ENCODE data around the gene RUVBL1.
A peak's percentile ranks its signal among the peaks of the same experiment; 100 is the strongest.

RUVBL1 gene

DNA sequence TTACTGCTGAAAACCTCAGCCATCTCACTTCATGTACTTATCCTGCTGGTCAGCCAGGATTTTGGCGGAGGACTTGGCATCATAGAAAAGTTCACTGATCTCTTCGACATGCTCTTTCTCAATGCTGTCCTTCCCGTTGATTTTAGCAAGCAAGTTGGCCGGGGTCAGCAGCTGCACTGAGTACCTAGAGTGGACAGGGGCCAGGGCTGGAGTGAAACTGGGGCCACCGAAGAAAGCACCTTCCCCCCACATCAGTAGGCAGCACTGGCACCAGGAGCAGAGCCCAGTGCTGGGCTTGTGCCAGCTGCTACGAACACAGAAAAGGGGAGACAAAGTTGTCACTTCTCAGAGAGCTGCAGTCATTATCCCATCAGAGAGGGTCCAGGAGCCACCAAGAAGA is 42.4 kb downstream of the RUVBL1 start:
- no peak for DNase-seq

DNA sequence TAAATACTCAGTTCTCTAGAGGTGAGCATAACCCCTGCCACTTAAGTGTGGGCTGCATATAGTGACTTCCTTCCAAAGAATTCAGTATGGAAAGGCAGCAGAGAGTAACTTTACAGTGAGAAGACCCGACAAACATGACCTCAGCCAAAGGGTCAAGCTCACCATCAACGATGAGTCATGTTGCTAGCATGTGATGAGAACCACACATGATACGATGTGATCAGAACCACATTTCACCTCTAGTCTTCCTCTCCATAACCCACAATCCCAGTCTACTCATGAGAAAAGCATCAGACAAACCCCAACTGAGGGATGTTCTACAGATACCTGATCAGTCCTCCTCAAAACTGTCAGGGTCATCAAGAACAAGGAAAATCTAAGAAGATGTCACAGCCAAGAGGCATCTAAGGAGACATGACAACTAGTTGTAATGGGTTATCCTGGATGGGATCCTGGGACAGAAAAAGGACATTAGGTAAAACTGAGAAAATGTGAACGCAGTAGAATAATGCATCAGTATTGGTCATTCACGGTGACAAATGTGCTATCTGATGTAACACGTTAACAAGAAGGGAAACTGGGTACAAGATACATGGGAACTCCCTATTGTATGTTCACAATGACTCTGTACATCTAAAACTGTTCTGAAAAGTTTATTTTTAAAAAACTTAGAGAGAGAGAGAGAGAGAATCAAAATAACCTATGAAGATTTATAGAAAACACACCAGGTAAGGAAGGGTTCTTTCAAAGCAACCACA is 43.1 kb downstream of the RUVBL1 start:
- peak; percentile 40 to 76 for DNase-seq

DNA sequence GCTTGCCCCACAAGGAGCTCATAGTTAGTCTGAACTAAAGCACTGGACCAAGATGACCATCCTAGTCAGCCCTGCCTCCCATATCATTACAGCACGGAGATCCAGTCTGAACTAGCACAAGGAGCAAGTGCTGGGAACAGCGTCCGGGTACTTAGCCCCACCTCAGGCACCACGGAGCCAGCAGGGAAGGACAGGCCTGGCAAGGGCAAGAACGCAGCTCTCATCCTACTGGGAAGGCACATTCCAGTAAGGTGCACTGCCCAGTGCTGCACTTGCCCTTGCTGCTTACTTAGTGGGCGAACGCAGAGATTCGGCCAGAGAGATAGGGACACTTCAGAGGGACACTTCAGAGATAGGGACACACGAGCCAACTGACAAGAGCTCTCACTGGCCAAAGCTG is 43.8 kb downstream of the RUVBL1 start:
- no peak for DNase-seq

DNA sequence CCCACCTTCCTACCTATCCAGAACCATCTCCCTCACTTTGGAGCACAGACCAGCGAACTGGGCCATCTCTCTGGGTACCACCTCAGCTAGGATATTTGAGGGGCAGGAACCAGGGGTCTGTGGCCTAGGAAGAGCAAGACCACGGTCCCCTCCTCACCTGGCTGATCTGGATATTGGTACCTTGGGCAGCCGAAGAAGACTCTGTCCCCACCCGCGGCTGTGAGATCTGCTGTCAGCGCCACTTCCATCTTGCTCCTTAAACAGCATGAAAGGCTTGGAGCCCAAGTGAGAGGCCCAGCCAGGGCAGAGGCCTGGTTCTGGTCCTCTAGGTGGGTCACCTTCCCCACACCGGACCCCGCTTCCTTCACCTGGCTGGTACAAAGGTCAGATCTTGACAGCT is 44.7 kb downstream of the RUVBL1 start:
- no peak for DNase-seq

DNA sequence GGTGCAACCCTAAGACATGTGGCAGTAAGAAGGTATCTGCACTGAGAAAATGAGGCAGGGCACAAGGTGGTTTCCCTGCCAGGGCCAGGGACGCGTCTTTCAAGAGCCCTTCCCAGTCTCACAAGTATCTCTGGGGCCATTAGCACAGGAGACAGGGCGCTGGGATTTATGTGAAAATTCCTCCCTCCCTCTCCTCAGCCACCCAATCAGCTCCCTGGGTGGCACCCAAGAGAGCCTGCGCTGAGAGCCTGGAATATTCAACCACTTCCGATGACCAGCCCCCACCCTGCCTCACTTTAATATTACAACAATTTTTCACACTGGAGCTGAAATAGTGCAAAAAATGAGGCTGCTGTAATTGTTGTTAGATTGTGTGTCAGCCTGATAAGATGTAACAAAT is 45.3 kb downstream of the RUVBL1 start:
- DNase-seq, result no peak

DNA sequence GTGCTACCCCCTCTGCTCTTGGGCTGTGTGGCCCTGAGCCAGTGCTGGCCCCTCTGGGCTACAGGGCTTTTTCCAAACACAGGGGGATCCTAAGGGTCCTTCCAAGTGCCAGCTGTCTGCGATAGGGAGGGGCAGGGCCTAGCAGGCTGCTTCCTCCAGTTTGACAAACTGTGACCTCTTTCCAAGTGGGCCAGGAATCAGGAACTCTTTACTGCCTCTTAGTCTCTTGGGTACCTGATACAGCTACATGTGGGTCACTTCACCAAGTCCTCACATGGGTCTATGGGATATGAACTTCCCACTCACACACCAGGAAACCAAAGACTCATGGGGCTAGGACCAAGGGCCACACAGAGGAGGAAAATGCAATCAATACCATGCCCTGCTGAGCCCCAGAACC is 45.9 kb downstream of the RUVBL1 start:
- DNase-seq, result no peak

DNA sequence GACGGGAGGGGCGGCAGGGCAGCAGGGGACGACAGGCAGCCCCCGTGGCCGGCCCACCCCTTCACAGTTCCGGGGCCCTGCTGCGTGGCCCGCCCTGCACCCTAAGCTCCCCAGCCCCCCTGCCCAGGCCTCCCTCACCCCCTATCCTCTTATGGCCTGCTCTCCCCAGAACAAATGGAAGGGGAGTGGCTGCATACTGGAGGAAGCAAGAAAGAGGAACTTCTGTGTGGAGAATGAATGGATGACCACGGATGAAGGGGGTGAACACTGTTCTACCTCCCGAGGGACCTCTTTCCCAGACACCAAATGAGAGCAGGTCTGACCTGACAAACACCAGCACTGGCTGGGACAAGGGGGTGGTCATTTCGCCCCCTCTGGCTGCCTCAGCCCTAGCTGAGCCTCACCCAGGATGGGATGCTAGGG is 46.4 kb downstream of the RUVBL1 start:
- peak; percentile 41 to 46 for DNase-seq

DNA sequence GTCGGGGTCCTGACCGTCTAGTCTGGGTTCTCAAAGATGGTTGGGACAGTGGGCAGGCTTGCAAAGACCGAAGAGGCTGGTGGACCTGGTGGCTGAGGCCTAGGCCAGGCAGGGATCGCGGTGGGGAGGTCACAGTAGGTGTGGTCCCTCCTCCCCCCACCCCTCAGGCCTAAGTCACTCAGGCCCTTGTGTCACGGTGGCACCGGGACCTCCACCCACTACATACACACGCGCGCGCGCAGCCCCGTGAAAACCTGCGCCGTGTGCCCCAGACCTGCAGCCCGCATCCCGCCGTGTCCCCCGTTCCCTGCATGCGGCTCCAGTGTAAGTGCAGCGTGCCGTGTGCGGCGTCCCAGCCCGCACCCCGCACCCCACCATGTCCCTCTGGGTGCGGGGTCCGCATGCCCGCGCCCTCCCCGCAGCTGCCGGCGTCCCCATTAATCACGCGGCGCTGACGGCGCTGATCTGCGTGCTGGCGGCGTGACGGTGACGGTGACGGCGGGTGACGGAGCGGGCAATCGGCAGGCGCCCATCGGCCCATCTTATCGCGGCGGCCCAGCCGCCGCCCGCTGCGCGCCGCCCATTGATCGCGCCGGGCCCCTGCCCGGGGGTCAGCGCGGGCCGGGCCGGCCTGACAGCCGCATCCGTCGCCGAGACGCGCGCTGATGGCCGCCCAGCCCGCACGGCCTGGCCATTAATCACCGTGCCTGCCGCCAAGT is 47.0 kb downstream of the RUVBL1 start:
- DNase-seq, result peak; percentile 27 to 38

DNA sequence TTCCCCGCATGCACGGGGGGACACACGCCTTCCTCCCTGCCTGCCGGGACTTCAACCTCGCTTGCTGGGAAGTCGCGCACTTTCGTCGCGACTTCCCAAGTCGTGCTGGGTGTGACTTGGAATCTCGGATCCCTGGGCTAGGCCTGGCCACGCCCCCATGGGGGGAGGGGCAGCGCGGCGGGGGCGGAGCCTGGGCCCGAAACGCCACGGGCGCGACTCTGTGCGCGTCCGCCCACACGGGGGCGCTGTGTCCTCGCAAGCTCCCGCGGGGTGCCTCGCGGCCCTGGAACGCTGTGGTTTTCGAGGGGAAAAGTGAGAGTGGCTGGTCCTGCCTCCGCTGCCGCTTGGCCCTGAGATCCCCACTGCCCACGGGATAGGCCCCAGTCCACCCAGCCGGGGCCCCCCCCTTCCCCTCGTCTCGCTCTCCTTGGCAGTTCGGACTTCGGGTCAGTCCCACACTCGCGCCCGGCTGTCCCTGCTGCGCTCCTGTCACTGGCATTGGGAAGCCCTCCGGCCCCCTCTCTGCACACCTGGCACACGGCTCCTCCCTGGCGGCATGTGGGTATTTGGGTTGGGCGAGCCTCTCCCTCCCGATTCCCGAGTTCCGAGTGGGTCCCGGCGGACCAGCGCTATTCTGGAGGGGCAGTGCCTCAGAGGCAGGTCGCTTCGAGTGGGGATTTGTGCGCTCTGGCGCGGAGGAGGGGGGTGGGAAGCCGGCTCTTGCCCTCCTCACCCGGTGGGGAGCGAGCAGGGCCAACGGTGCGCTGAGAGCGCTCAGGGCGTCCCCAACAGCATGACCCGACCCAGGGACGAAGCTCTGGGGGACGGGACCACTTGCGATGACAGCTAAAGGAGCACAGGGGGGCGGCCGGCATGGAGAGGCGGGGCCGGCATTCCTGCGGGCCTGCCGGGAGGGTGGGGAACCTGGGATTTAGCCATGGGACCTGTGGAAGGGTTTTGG is 47.8 kb downstream of the RUVBL1 start:
- DNase-seq, result peak; percentile 80 to 96

DNA sequence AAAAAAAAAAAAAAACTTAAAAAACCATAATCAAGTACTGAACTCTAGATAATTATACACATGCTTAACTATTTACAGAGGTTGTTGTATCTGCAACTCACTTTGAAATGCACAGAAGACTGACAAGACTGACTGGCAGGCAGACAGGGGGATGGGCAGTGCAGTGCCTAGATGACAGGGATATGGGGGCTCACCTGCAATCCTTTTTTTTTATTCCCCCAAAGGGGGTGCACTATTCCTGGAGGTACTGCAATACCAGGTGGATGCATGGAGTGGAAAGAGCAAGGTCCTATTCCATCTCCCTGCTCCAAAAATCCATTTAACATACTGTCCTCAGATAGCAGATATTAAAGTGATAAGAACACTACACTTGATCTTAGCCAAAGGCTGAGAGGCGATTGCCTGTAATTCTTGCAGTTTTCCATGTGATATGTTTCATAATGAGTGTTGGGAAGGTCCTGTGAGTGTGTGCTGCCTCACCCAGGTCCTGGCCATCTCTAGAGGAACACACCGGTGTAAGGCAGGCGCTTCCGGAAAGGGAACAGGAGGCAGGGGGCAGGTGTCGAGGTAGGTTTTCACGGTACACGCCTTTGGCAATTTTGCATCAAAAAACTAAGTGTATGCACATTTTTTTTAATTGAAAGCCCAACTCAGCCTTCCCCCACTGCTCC is 48.6 kb downstream of the RUVBL1 start:
- peak; percentile 9 to 45 for DNase-seq

DNA sequence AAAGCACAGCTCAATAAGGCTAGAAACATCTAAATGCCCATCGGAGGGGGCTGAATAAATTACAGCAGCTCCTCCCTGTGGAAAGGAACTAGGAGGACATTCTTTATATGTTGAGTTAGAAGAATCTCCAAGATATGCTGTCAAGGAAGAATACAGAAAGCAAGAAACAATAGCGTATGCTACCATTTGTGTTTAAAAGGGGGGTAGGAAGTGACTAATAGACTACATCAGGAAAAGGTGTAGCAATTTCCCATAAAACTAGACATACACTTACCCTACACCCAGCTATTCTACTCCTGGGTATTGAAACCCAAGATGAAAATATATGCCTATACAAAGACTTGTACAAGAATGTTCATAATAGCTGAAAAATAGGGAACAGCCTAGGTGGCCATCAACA is 49.8 kb downstream of the RUVBL1 start:
- no peak for DNase-seq

DNA sequence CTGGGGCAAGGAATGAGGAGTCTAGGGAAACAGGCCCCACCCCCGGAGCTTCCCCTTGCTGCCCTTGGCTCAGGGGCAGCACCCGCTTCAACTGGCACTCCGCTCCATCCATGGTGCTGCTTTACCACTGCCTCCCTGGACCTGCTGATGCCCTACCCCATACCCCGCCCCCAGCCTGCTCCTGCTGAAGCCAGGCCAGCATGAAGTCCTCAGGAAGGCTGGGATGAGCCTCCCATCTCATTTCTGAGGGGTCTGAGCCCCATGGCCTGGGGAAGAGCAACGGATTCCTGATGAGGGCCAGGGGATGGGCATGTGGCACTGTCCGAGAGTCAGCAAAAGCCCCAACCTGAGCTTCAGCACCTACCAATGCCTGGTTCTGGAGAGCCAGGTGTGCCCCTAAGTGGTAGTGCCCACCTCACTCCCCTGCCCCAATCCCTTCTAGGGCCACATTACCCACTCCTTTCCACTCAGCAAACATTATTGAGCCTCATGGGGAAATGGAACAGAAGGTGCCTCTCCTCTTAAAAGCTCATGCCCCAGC is 50.4 kb downstream of the RUVBL1 start:
- DNase-seq, result no peak

DNA sequence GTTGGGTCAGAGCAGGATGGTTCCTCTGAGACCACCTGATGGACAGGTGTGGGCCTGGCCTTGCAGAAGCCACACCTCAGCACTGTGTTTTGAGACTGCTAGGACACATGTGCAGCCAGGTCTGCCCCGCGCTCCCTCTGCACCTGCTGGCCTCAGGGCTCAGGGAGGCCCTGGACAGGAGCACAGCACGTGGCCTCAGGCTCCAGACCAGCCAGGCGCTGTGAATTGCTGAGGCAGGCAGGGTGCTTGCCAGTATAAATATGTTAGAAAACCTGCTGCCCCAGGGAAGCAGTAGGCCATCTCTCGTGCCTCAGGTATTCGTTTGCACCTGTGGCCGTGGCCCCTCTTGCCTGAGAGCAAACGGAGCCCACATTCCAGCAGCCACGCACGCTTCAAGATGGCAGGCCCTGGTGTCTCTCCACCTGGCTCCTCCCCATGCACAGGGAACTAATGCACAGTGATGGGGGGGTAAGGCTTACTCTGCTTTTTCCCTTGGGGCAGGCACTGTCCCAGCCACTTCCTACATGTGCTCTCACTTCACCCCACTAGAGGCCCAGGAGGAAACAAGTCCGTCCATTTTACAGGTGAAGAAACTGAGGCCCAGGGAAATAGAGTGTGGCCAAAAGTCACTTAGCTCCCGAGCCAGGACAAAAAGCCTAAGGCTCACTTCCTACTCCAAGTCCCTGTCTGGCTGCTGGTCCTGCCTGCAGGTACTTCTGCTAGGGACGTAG is 51.0 kb downstream of the RUVBL1 start:
- no peak for DNase-seq

DNA sequence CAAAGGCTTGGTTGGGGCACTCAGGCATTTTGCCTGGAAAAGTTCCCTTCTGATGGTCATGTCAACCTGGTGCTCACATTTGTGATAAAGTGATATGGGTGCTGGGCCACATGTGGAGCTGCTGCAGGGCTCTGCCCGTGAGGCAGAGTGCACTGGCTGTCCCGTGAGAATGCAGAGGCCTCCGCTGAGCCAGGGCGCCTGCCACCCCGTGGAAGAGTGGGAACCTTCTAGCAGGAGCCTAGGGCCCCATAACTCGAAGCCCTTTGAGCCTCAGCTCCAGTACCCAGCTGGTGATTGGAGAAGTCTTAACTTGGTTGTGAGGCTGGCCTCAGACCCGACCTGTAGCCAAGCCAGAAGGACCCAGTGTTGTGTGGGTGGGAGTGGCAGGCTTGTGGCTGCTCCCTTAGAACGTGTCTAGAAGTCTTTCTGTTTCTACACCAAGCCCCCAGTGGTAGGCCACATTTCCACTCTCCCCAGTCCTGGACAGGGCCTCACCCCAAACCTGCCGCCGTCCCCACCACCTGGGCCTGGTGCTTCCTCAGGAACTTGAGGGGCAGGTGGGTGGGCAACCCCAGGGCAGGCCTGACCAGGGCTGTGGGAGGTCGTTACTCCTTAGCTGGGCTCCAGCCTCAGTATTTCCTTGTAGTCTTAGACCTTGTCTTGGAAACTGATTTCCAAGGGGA is 51.7 kb downstream of the RUVBL1 start:
- DNase-seq, result no peak

DNA sequence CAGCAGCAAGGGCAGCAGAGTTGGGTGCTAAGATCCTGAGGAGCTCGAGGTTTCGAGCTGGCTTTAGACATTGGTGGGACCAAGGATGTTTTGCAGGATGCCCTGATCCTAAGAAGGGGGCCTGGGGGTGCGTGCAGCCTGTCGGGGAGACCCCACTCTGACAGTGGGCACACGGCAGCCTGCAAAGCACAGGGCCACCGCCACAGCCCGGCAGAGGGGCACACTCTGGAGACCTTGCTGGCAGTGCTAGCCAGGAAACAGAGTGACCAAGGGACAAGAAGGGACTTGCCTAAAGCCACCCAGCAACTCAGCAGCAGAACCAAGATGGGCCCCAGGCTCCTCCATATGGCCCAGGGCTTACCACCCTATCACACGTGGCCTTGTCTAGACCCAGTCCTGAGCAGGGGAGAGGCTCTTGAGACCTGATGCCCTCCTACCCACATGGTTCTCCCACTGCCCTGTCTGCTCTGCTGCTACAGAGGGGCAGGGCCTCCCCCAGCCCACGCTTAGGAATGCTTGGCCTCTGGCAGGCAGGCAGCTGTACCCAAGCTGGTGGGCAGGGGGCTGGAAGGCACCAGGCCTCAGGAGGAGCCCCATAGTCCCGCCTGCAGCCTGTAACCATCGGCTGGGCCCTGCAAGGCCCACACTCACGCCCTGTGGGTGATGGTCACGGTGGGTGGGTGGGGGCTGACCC is 52.6 kb downstream of the RUVBL1 start:
- no peak for DNase-seq

DNA sequence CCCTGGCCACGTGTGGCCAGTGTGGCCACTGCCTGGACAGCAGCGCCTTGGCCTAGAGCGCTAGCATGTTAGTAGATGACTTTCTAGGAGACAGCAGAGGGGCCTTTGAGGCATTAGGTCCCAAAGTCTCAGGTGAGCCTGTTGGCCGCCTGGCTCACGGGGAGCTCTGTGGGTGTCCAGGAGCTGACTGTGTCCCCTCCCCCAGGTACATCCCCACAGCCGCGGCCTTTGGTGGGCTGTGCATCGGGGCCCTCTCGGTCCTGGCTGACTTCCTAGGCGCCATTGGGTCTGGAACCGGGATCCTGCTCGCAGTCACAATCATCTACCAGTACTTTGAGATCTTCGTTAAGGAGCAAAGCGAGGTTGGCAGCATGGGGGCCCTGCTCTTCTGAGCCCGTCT is 54.3 kb downstream of the RUVBL1 start:
- DNase-seq, result no peak

DNA sequence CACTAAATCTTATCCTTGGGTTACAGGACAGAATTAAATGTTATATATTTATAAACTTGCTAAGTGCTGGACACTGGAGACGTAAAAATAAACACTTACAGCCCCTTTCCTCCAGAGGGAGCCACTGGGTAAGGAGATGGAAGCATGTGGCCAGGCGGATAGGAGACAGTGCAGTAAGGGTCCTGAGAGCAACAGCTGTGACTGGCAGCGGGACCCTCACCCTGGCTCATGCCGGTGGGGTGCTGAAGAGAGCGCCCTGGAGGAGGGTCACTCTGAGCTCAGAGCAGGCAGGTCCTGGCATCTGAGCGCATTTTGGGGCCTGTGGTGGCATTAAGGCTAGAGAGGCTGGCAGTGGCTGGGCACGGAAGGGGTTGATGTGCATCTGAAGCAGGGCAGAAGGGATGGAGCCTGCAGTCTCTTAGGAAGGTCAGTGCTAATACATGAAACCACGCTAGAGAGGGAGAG is 55.4 kb downstream of the RUVBL1 start:
- peak in 1 of 2 donors; percentile 47 for DNase-seq

DNA sequence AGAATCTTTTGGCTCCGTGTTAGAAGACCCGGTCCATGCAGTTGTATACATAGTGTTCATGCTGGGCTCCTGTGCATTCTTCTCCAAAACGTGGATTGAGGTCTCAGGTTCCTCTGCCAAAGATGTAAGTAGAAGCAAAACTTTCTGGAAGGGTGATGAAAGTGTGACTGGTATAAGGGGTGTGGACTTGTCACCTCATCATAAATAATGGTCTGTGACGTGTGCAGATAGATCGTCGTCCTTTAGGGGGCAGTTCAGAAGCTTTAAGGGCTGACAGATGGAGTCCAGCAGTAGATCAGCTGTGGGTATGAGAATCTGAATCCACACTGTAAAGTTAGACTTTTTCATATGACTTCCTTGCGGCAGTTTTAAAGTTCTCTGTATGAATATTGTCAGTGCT is 56.1 kb downstream of the RUVBL1 start:
- no peak for DNase-seq

DNA sequence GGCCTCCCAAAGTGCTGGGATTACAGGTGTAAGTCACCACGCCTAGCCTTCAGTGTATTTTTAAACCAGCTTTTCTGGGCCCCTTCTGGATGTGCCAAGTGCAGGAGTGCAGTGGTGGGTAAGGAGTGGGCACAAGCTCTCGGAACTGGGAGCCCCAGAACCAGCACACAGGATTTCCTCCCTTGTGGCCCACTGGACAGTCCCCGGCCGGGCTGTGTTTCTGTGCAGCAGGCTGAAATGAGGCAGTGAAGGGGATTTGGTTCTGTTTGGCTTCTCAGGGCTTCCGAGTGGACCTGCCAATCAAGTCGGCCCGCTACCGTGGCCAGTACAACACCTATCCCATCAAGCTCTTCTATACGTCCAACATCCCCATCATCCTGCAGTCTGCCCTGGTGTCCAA is 56.9 kb downstream of the RUVBL1 start:
- DNase-seq, result no peak

DNA sequence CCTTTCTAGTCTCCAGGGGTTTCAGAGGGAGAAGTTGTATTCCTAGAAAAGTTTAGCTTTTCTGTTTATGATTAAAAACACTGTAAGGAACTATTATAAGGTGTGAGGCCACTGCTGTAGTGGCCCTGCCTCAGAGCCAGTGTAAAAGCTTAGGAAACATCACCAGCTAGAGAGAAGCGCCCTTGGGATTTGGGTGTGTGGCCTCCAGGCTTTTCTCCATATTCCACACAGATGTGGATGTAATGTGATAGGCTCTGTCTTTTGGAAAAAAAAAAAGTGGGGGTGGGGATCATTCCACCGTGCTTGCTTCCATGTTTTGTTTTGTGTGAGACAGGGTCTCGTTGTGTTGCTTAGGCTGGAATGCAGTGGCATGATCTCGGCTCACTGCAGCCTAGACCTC is 57.5 kb downstream of the RUVBL1 start:
- DNase-seq, result no peak
